GM12892 (cell line): ENCODE data around the gene GRIA4.

Experiments
- DNase-seq: peaks from one replicate; pipeline ENCODE4 v3.0.0; 2011; ENCODE audit not compliant: insufficient read length
- FAIRE-seq: peaks from 2 replicates; lab custom pipeline; 2011; peaks lifted over from hg19 to GRCh38; lab: Jason Lieb, UNC
- POLR2A ChIP-seq: IDR thresholded peaks from 2 replicates; pipeline ENCODE4 v1.6.1; 2011; ENCODE audit warnings: low read depth, low read length, control low read depth
- POLR2AphosphoS5 ChIP-seq: IDR thresholded peaks from 2 replicates; pipeline ENCODE4 v1.6.1; 2011; ENCODE audit warnings: low read depth, low read length, control low read depth
- TAF1 ChIP-seq: IDR thresholded peaks from 2 replicates; pipeline ENCODE4 v1.6.1; 2011; ENCODE audit warnings: low read depth, mild to moderate bottlenecking, control low read depth, low read length, borderline replicate concordance

The GRIA4 gene

DNA sequence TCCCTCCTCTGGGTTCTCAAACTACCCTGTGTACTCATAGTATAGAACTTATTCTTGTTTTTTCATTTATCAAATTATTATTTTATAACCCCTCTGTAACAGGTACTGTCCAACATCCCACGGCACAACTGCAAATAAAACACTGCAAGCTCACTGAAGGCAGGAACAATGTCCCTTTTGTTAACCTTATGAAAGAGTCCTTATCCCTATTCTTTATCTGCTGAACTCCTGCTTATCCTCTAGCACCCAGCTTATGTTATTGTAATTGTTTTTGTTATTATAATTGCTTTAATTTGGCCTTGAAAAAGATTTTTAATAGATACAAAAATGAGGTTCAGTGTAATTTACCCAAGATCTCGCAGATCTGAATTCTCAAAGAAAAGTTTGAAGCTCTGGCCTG is 281.8 kb downstream of the GRIA4 start:
- no peak for DNase-seq
- FAIRE-seq: no peak
- TF ChIP-seq TAF1: no peak
- no peak for TF ChIP-seq POLR2AphosphoS5
- no peak for TF ChIP-seq POLR2A

DNA sequence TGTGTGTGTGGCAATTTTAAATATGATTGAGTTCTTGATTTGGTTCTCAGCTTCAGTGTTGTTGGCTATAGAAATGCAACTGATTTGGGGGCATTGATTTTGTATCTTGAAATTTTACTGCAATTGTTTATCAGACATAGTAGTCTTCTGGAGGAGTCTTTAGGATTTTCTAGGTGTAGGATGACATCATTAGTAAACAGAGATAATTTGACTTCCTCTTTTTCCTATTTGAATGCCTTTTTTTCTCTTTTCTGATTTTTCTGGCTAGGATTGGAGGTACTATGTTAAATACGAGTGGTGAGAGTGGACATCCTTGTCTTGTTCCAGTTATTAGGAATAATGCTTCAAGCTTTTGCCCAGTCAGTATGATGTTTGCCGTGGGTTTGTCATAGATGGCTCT is 287.3 kb downstream of the GRIA4 start:
- no peak for FAIRE-seq
- TF ChIP-seq TAF1 (no peak), POLR2AphosphoS5 (no peak), POLR2A (no peak)

DNA sequence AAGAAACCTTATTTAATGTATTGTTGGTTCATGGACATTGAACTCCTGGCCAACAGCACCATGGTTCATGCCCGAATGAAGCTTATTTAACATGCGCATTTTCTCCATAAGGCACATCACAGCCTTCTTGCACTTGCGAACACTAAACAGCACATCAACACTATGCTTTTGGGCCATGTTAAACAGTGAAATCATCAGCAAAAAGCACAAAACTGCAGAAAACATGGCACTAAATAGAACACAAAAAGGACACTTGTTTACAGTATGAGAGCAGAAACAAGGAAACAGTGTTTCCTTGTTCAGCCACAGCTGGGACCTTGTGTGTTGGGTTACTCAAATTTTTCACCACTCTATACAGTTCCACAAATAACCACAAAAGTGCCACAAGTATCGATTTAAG is 289.9 kb downstream of the GRIA4 start:
- DNase-seq: no peak
- FAIRE-seq: no peak
- TF ChIP-seq POLR2A (no peak), POLR2AphosphoS5 (no peak), TAF1 (no peak)

More for the DNA sequence above, 287.3 kb downstream of the GRIA4 start:
- no peak for DNase-seq

DNA sequence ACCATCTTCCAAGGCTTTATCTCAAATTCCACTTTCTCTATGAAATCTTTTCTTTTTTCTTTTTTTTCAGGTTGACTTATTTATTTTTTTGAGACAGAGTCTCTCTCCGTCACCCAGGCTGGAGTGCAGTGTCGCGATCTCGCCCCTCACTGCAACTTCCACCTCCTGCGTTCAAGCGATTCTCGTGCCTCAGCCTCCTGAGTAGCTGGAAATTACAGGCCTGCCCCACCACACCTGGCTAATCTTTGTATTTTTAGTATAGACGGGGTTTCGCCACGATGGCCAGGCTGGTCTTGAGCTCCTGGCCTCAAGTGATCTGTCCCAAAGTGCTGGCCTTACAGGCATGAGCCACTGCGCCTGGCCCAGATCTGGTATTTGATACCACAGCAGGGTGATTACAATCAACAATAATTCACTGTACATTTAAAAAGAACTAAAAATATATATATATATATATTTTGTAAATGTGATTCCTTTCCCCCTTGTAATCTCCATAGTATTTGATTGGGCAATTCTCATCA is 290.7 kb downstream of the GRIA4 start:
- TF ChIP-seq TAF1: no peak
- TF ChIP-seq POLR2AphosphoS5: no peak
- TF ChIP-seq POLR2A: no peak
- DNase-seq: no peak
- FAIRE-seq: no peak

DNA sequence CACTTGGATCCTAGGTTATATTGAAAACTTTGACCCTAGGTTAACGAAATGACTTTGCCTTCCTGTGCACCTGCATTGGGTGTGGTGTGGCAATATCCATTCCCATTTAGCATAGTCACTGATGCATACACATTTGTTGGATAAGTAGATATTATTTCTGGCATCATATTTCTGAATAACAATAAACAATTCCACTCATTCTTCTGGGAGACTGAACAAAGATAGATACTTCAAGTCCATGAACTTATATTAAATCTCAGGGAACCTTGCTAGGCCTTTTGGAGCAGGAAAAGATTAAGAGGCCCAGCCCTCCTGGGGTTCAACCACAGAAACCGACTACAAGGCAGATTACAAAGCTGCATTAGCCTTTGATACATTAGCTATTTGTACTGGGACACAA is 293.2 kb downstream of the GRIA4 start:
- TF ChIP-seq POLR2AphosphoS5 (no peak), POLR2A (no peak), TAF1 (no peak)
- DNase-seq (no peak), FAIRE-seq (no peak)

DNA sequence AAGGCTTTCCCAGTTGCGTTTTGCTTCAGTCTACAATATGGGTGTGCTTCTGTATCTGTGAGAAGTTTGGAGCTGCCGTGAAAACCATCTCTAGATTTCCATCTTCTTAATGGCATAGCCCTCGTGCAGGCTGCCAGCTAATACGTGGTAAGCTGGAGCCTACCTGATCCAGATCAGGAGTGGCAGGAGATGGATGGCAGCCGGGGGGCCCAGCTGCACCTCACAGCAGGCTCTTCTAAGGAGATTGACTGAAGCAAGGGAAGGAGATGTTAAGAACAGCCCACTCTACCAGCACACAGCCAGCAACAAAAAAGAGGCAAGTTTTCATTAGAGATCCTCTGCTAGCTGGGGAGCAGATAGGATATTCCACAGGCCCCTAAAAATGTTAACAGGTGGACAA is 296.6 kb downstream of the GRIA4 start:
- no peak for DNase-seq
- FAIRE-seq: no peak
- no peak for TF ChIP-seq TAF1

DNA sequence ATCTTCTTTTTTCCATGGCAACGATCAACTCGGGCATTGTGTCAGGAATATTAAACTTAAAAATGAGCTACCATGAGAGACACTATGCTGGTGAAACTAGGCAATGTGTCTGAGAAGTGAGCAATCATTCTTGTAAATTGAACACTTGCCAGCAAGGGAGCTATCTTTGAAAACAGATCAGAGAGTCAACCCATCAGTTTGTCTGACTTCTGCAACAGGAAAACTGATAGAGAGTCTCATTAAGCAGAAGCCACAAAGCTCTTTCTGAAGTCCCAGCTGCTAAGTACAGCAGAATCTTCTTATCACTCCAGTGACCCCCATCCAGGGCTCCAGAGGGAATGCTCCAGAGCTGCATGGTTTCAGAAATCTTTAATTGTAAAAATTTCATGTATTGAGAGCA is 297.4 kb downstream of the GRIA4 start:
- no peak for DNase-seq
- FAIRE-seq: no peak
- TF ChIP-seq POLR2AphosphoS5 (no peak), TAF1 (no peak), POLR2A (no peak)

DNA sequence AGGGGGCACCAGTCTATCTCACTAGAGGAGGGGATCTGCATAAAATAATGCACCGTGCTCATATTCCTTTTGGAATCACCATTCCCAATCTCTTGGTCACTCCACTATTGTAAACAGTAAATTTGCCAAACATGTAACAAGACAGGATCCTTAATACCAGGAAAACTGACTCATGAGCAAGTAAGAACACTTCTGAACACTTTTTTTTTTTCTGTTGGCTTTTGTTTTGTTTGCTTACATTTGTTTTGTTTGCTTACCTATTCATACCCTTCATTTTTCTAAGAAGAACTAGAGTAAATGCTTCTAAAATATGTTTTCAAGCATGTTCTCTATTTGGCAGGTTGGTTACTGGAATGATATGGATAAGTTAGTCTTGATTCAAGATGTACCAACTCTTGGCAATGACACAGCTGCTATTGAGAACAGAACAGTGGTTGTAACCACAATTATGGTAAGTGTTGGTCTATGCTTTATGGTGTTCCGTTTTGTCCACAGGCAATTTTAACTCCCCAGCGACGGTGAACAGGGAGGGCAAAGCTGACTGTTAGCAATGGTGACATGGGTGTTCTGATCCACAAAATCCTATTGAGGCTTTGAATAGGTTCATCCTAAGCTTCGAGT is 300.3 kb downstream of the GRIA4 start:
- FAIRE-seq (peak; percentile 46), DNase-seq (no peak)
- TF ChIP-seq TAF1: no peak
- no peak for TF ChIP-seq POLR2A
- TF ChIP-seq POLR2AphosphoS5: no peak

DNA sequence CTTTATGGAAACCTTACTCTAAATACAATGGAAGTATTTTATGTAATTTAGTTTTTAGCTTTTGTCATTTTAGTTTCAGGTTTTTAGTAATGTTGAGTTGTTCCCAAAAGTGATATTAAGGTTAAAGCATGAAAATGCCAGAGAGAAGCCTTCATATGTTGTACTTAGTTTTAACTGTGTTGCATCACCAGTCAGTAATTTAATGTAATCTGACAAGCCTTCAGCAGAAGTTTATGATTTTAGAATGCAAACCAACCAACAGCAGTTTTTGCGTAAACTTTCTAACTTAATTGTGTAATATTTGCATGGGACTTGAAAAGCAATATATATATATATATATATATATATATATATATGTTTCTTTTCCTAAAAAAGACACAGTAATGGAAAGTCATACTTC is 301.6 kb downstream of the GRIA4 start:
- no peak for TF ChIP-seq POLR2AphosphoS5
- DNase-seq: no peak
- FAIRE-seq: no peak

DNA sequence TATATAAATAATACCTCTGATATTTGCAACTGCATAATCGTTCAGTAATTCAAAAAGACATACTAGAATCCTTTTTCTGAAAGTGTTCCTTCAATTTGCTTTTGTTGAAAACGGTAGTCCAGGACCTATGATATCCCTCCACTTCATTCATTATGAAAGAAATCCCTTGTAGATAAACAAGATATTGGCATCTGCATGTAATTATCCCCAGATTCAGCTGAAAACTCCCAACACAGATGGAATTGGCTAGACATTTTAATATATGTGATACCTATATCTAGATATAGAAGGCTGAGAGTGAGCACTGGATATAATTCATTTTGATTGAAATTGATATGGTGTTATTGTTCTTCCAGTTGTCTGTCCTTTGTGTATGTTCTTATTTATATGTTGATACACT is 302.8 kb downstream of the GRIA4 start:
- TF ChIP-seq POLR2AphosphoS5: no peak
- no peak for TF ChIP-seq TAF1
- TF ChIP-seq POLR2A: no peak
- no peak for DNase-seq
- FAIRE-seq: no peak

DNA sequence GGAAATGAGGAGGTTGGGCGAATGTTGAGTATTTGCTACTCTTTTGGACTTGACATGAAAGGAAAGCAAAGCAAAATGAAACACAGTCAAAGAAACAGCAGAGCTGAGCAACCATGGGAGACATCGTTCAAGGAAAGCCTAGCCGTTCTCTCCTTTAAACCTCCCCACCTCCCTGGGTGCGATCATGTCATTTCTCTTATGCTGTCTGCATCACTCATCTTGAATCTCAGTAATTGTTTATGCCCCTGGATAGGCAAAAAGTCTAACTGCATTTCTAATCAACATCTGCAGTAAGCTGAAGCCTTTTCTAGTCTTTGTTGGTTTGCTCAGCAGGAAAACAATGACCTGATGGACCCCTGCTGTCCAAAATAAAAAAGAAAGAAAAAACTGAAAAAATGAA is 305.1 kb downstream of the GRIA4 start:
- DNase-seq: no peak
- no peak for FAIRE-seq
- TF ChIP-seq TAF1 (no peak), POLR2AphosphoS5 (no peak), POLR2A (no peak)

DNA sequence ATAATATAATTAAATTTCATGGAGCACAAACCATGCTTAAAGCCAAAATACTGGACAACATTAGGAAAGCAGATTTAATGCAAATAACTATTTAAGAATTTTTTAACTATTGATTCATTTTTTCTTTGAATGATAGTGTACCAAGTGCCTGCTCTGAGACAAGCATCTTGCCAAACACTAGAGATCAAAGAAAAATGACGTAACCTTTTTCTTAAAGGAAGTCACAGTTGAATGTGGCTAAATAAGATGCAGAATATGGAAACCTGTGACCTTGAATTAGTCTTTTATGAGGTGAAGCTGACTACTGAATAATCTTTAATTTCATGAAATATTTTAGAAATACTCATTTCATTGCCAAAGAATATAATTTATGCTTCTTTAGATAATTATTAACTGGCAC is 308.2 kb downstream of the GRIA4 start:
- FAIRE-seq (no peak), DNase-seq (no peak)

DNA sequence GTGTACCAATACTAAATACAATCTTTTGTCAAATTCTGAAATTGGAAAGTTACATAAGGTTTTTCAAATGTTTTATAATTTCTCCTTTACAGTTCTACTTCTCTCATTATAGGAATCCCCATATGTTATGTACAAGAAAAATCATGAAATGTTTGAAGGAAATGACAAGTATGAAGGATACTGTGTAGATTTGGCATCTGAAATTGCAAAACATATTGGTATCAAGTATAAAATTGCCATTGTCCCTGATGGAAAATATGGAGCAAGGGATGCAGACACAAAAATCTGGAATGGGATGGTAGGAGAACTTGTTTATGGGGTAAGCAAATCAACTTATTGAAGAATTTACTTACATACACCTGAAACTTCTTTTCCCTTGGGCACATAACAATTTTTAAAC is 308.7 kb downstream of the GRIA4 start:
- no peak for DNase-seq
- no peak for TF ChIP-seq POLR2A
- TF ChIP-seq TAF1: no peak
- TF ChIP-seq POLR2AphosphoS5: no peak
- no peak for FAIRE-seq

More for the DNA sequence above, 308.2 kb downstream of the GRIA4 start:
- no peak for TF ChIP-seq POLR2AphosphoS5
- no peak for TF ChIP-seq TAF1
- TF ChIP-seq POLR2A: no peak
